T-cell (primary cell): Measurements from ENCODE around the gene MANBA. TPM values are rescaled to one million over a fixed set of nuclear protein-coding genes. Genes with fewer than 3 reads are reported as not detected.
"Not testable (repeated sequence)": the region's sequence is repeated elsewhere in the genome, so short reads cannot be mapped to it uniquely, and the experiment has no call there.

ENCODE experiments used
- ATAC-seq, 4 experiments: fragments of 200-7000 bp in 3 of 4; fragments of 150-1000 bp in 1 of 4; cut with Tn5 transposase; replicated peaks in 1 of 4; 1 replicate in 3 of 4; 2 replicates in 1 of 4; pipeline ENCODE4 v1.10.0; 2021; ENCODE audit warnings: moderate library complexity in 3 of 4, mild to moderate bottlenecking in 2 of 4, moderate number of reproducible peaks in 1 of 4
- CTCF ChIA-PET, 2 donors: fragments of 300-600 bp; sonication (Branson Sonifier 250); formaldehyde crosslinking; loops; one replicate each; lab custom pipeline; 2022; ENCODE audit warnings: antibody characterized with exemption in 2 of 2; lab: Charles Lee
- POLR2A ChIA-PET, 2 donors: fragments of 300-600 bp; sonication (Branson Sonifier 250); formaldehyde crosslinking; loops; one replicate each; lab custom pipeline; 2022; ENCODE audit warnings: antibody characterized with exemption in 2 of 2; lab: Charles Lee
- DNase-seq, 35 experiments: peaks; one replicate each; pipeline versions ENCODE4 v3.0.0 to v3.0.0-alpha.2; 2013 to 2023
- H3K27ac ChIP-seq: one replicate; pipeline ENCODE4 v1.5.1; 2013; ENCODE audit warnings: low read length
- H3K27me3 ChIP-seq, 2 experiments: replicated peaks in 1 of 2; 1 replicate in 1 of 2; 2 replicates in 1 of 2; pipeline versions ENCODE4 v1.6.1 to v1.7.0; 2013; ENCODE audit warnings: low read length in 1 of 2, mixed read lengths in 1 of 2; ENCODE audit not compliant: control insufficient read depth in 2 of 2, insufficient read depth in 2 of 2; ENCODE audit errors: extremely low read depth in 1 of 2
- H3K36me3 ChIP-seq, 2 donors: 1 replicate in 1 of 2; 2 replicates in 1 of 2; pipeline versions ENCODE4 v1.6.1 to v1.7.0; 2013; ENCODE audit warnings: low read length in 1 of 2; ENCODE audit not compliant: control insufficient read depth in 2 of 2, insufficient read depth in 1 of 2; ENCODE audit errors: extremely low read depth in 1 of 2
- H3K4me1 ChIP-seq, 2 experiments: 1 replicate in 1 of 2; 2 replicates in 1 of 2; pipeline versions ENCODE4 v1.6.1 to v1.7.0; 2013; ENCODE audit warnings: low read length in 2 of 2, mixed read lengths in 1 of 2; ENCODE audit not compliant: insufficient read depth in 2 of 2, control insufficient read depth in 1 of 2; ENCODE audit errors: extremely low read depth in 1 of 2
- H3K4me3 ChIP-seq, 2 donors: 1 replicate in 1 of 2; 2 replicates in 1 of 2; pipeline versions ENCODE4 v1.5.1 to v1.7.0; 2013; ENCODE audit warnings: mild to moderate bottlenecking in 2 of 2, low read length in 1 of 2, moderate library complexity in 1 of 2; ENCODE audit not compliant: control insufficient read depth in 1 of 2; ENCODE audit errors: extremely low read depth in 1 of 2
- H3K9me3 ChIP-seq: 2 replicates; pipeline ENCODE4 v1.7.0; 2013
- H3K27ac Mint-ChIP-seq, 2 donors: one replicate each; pipeline ENCODE4 v1.8.0; 2020 to 2021; ENCODE audit warnings: mild to moderate bottlenecking in 2 of 2, mixed read lengths in 2 of 2
- H3K27me3 Mint-ChIP-seq, 2 donors: one replicate each; pipeline ENCODE4 v1.8.0; 2021 to 2022; ENCODE audit warnings: mixed read lengths in 2 of 2
- H3K36me3 Mint-ChIP-seq: one replicate; pipeline ENCODE4 v1.8.0; 2021; ENCODE audit warnings: mixed read lengths
- H3K4me1 Mint-ChIP-seq, 3 donors: one replicate each; pipeline ENCODE4 v1.8.0; 2020 to 2022; ENCODE audit warnings: mixed read lengths in 3 of 3, mild to moderate bottlenecking in 1 of 3
- H3K4me3 Mint-ChIP-seq, 3 donors: one replicate each; pipeline ENCODE4 v1.8.0; 2020 to 2022; ENCODE audit warnings: mild to moderate bottlenecking in 3 of 3, mixed read lengths in 3 of 3, moderate library complexity in 3 of 3
- H3K9me3 Mint-ChIP-seq, 3 donors: one replicate each; pipeline ENCODE4 v1.8.0; 2020 to 2022; ENCODE audit warnings: mixed read lengths in 3 of 3
- WGBS: methylation state at CpG from one replicate; pipeline ENCODE4 v1.1.5; 2013; ENCODE audit warnings: missing lambda C conversion rate; ENCODE audit not compliant: insufficient coverage; 5-methylcytosine and 5-hydroxymethylcytosine counted together
- total RNA-seq, 35 experiments: library from RNA in 6 of 35; stranded (reverse) in 6 of 35; fragments of 120-200 nt in 1 of 35; gene quantifications; one replicate each; pipeline versions ENCODE4 v1.2.1 to v1.2.4 and lab custom pipeline; 2013 to 2026

Gene MANBA
- total RNA-seq, 5 donors from 2014 or later (not counting 1 experiment from before 2014, with no cell fraction given): 20.8 to 27.8 (median 24.2) TPM

DNA sequence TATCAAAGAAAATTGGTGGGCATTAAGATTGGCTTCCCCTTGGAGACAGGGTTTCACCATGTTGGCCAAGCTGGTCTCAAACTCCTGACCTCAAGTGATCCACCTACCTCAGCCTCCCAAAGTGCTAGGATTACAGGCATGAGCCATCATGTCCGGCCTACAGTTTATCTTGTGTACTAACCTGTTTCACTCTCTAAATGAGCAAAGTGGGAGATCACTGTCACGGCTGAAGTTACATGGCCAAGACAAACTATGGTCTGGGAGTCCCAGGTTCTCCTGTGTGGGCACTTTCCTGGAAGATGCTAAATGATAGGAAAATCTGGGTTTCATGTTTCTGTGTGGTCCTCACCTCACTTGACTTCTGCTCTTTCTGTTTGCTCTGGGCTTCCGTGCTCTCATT is 33.8 kb downstream of the MANBA start:
- H3K4me3 ChIP-seq, H3K4me1 ChIP-seq, CTCF ChIA-PET, H3K27ac ChIP-seq, H3K9me3 ChIP-seq, H3K4me3 Mint-ChIP-seq, H3K27ac Mint-ChIP-seq, H3K27me3 ChIP-seq, H3K36me3 ChIP-seq, DNase-seq, H3K27me3 Mint-ChIP-seq, ATAC-seq: not testable (repeated sequence)
- Mint-ChIP-seq H3K36me3 (peaks cover 53% of the 10 kb centered on the region), H3K9me3 (peaks cover 0 to 14% (median 6%) of the 10 kb centered on the region in 3 donors), H3K4me1 (peaks cover 2 to 14% (median 8%) of the 10 kb centered on the region in 3 donors)
- WGBS: 81% methylated on average over 3 of the region's 3 CpGs
- POLR2A ChIA-PET: interaction anchor here in 1 of 2 donors (0.6 kb wide), 1 partner anchor 15 kb away, joined by 3 read pairs; no protein-coding TSS in a partner anchor

DNA sequence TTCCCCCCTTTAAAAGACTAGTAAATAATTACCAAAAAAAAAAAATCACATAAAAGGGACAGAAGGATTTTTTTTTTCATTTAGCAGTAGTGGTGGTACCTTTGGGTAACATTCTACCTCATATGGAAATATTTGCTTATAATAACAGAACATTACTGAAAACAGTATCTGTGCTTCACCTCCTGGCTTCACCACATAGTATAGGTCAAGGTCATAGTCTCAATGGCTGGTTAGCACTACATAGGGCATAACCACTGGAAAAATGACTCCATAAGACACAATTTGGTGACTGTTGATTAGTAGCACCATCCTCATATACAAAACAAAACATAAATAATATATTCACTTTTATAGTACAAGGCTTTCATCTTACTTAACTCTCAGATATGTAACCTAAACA is 34.7 kb downstream of the MANBA start:
- DNase-seq (no peak), ATAC-seq (no peak)
- Mint-ChIP-seq H3K9me3 (peaks cover 0 to 6% (median 4%) of the 10 kb centered on the region in 3 donors), H3K4me1 (peaks cover 2 to 14% (median 8%) of the 10 kb centered on the region in 3 donors), H3K4me3 (no peak overlapping the region), H3K36me3 (peaks cover 52% of the 10 kb centered on the region), H3K27me3 (no peaks in the 10 kb centered on the region), H3K27ac (no peak overlapping the region)
- ChIA-PET CTCF (no interaction called here), POLR2A (no interaction called here)
- no peaks in the 10 kb centered on the region for H3K4me1 ChIP-seq
- no peaks in the 10 kb centered on the region for H3K27me3 ChIP-seq
- H3K4me3 ChIP-seq: no peak overlapping the region
- peaks cover 1% of the 10 kb centered on the region for H3K9me3 ChIP-seq
- H3K36me3 ChIP-seq: peaks cover 0 to 6% of the 10 kb centered on the region in 2 donors
- H3K27ac ChIP-seq: no peak overlapping the region

- no peaks in the 10 kb centered on the region for H3K4me1 ChIP-seq
- no peak overlapping the region for H3K4me3 ChIP-seq
- 100% methylated on average over 2 of the region's 3 CpGs for WGBS
- ChIA-PET POLR2A (no interaction called here), CTCF (interaction anchor here in 1 of 2 donors (0.6 kb wide), 1 partner anchor 93 kb away, joined by 3 read pairs; no protein-coding TSS in a partner anchor)
- Mint-ChIP-seq H3K36me3 (peaks cover 47% of the 10 kb centered on the region), H3K27me3 (no peaks in the 10 kb centered on the region), H3K27ac (no peak overlapping the region), H3K4me3 (no peak overlapping the region), H3K9me3 (no peaks in the 10 kb centered on the region), H3K4me1 (peaks cover 2 to 13% (median 8%) of the 10 kb centered on the region in 3 donors)
- H3K9me3 ChIP-seq: no peaks in the 10 kb centered on the region
- no peak overlapping the region for H3K27ac ChIP-seq
- no peaks in the 10 kb centered on the region for H3K27me3 ChIP-seq
- H3K36me3 ChIP-seq: peaks cover 0 to 6% of the 10 kb centered on the region in 2 donors
- ATAC-seq: no peak
- DNase-seq: no peak
Observed at GRCh38 chr4:102725229-102725628, 35.5 kb downstream of the MANBA start.

DNA sequence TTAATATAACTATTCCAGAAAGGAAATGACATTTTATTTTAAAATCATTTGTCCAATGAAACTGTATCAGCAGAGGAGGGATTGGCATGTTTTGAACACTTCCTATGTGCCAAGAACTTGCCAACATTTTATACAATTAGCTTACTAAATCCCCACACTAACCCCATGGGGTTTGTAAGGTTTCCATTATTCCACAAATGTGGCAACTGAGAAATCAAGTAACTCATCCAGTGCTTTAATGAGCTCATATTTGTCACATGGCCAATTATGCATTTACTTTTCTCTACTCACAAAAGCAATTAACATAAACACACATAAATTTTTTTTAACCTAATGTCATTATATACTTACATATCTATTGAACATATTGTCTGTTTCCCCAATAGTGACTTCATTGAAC is 37.3 kb downstream of the MANBA start:
- no peak overlapping the region for H3K4me3 Mint-ChIP-seq
- ChIA-PET CTCF (no interaction called here), POLR2A (no interaction called here)
- H3K36me3 Mint-ChIP-seq: peaks cover 49% of the 10 kb centered on the region
- peaks cover 0 to 2% (median 0%) of the 10 kb centered on the region in 3 donors for H3K4me1 Mint-ChIP-seq
- Histone ChIP-seq H3K36me3 (peaks cover 0 to 6% of the 10 kb centered on the region in 2 donors), H3K27me3 (no peaks in the 10 kb centered on the region), H3K4me1 (no peaks in the 10 kb centered on the region), H3K9me3 (no peaks in the 10 kb centered on the region), H3K27ac (no peak overlapping the region), H3K4me3 (no peak overlapping the region)
- ATAC-seq (no peak), DNase-seq (no peak)
- H3K27ac Mint-ChIP-seq: no peak overlapping the region
- no peaks in the 10 kb centered on the region for H3K27me3 Mint-ChIP-seq
- no peaks in the 10 kb centered on the region for H3K9me3 Mint-ChIP-seq

GRCh38 chr4:102722740-102723139 is 38.0 kb downstream of the MANBA start:
- no peaks in the 10 kb centered on the region for H3K9me3 ChIP-seq
- Mint-ChIP-seq H3K4me1 (no peaks in the 10 kb centered on the region), H3K27me3 (no peaks in the 10 kb centered on the region), H3K4me3 (no peak overlapping the region), H3K9me3 (no peaks in the 10 kb centered on the region), H3K36me3 (peaks cover 57% of the 10 kb centered on the region), H3K27ac (no peak overlapping the region)
- H3K4me3 ChIP-seq: no peak overlapping the region
- DNase-seq: no peak
- peaks cover 0 to 6% of the 10 kb centered on the region in 2 donors for H3K36me3 ChIP-seq
- POLR2A ChIA-PET: no interaction called here
- whole genome bisulfite sequencing: 95% methylated on average over 8 of the region's 8 CpGs
- no peaks in the 10 kb centered on the region for H3K4me1 ChIP-seq
- no peak for ATAC-seq
- CTCF ChIA-PET: no interaction called here
- H3K27ac ChIP-seq: no peak overlapping the region
- H3K27me3 ChIP-seq: no peaks in the 10 kb centered on the region

- H3K27ac ChIP-seq, H3K36me3 ChIP-seq, H3K4me1 ChIP-seq, CTCF ChIA-PET, H3K9me3 ChIP-seq, H3K27ac Mint-ChIP-seq, H3K27me3 Mint-ChIP-seq, POLR2A ChIA-PET, H3K9me3 Mint-ChIP-seq, H3K4me3 Mint-ChIP-seq, ATAC-seq, H3K27me3 ChIP-seq, DNase-seq, H3K4me3 ChIP-seq, H3K4me1 Mint-ChIP-seq: not testable (repeated sequence)
- WGBS: 94% methylated on average over 4 of the region's 9 CpGs
- peaks cover 52% of the 10 kb centered on the region for H3K36me3 Mint-ChIP-seq
Observed at GRCh38 chr4:102718833-102719575, 41.8 kb downstream of the MANBA start.
